Peyer's patch (tissue), 4 donors: ENCODE data around the gene SHCBP1L. TPM values are rescaled to one million over a fixed set of nuclear protein-coding genes. Genes with fewer than 3 reads are reported as not detected.

ENCODE experiments used
- DNase-seq, 3 donors: peaks; one replicate each; pipeline ENCODE4 v3.0.0-alpha.2; 2017 to 2019
- H3K27ac ChIP-seq, 4 donors: fragments of 200-600 bp; sonication (generic); one replicate each; pipeline ENCODE4 v1.5.1; 2016 to 2019
- H3K27me3 ChIP-seq, 2 donors: fragments of 200-600 bp; sonication (generic); one replicate each; pipeline ENCODE4 v1.5.1; 2019
- H3K36me3 ChIP-seq, 3 donors: fragments of 200-600 bp; sonication (generic); one replicate each; pipeline ENCODE4 v1.5.1; 2016 to 2019
- H3K4me1 ChIP-seq, 4 donors: fragments of 200-600 bp; sonication (generic); one replicate each; pipeline ENCODE4 v1.5.1; 2016 to 2019
- H3K4me3 ChIP-seq, 4 donors: fragments of 200-600 bp; sonication (generic); 1 replicate in 3 of 4; 2 replicates in 1 of 4; pipeline ENCODE4 v1.5.1; 2016 to 2019; ENCODE audit warnings: mild to moderate bottlenecking in 1 of 4
- H3K9me3 ChIP-seq, 4 donors: fragments of 200-600 bp; sonication (generic); one replicate each; pipeline ENCODE4 v1.5.1; 2016 to 2019; ENCODE audit warnings: mild to moderate bottlenecking in 1 of 4
- POLR2A ChIP-seq, 2 donors: fragments of 450-650 bp; IDR thresholded peaks; one replicate each; pipeline ENCODE4 v1.5.1; 2017; ENCODE audit warnings: antibody characterized with exemption in 2 of 2, mild to moderate bottlenecking in 2 of 2, moderate library complexity in 2 of 2
- small RNA-seq, 2 donors: library from RNA; depleted of rRNA; stranded (forward); fragments of <200 nt; gene quantifications; one replicate each; pipeline ENCODE3, GENCODE V24; 2016
- total RNA-seq, 4 donors: library from RNA; depleted of rRNA; stranded (reverse); fragments of >200 nt; gene quantifications; one replicate each; pipeline ENCODE4 v1.1.0, GENCODE V29; 2016
- TF ChIP-seq, protein P1 (sequence below), 6 experiments: fragments of 450-650 bp in 4 of 6; fragments of 200-600 bp in 2 of 6; sonication (generic) in 1 of 6; IDR thresholded peaks; one replicate each; pipeline ENCODE4 v1.5.1; 2017 to 2019; ENCODE audit warnings: antibody characterized with exemption in 6 of 6, mild to moderate bottlenecking in 3 of 6, moderate library complexity in 1 of 6

The SHCBP1L gene
- total RNA-seq, 4 donors from 2014 or later: not detected

DNA sequence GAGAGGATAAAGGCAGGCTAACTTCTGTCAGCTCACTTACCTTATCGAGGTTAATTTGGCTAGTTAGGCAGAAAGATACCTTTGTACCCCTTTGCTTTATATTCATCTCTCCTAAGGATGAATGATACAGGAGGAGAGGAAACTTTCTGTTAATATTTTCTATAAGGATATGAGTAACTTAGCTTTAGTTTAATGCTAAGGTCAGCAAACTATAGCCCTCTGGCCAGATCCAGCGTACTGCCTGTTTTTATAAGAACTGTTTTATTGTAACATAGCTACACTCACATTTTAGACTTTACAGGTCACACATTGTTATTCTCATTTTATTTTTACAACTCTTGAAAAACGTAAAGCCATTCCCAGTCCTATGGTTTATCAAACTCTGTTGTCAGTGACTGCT, 95.8 kb downstream of the SHCBP1L start:
- Histone ChIP-seq H3K27ac (no peak overlapping the region), H3K4me3 (no peak overlapping the region), H3K9me3 (no peaks in the 10 kb centered on the region), H3K27me3 (no peaks in the 10 kb centered on the region), H3K4me1 (no peaks in the 10 kb centered on the region), H3K36me3 (peaks cover 0 to 100% (median 14%) of the 10 kb centered on the region in 3 donors)
- DNase-seq: no peak
- TF ChIP-seq, protein P1, sequence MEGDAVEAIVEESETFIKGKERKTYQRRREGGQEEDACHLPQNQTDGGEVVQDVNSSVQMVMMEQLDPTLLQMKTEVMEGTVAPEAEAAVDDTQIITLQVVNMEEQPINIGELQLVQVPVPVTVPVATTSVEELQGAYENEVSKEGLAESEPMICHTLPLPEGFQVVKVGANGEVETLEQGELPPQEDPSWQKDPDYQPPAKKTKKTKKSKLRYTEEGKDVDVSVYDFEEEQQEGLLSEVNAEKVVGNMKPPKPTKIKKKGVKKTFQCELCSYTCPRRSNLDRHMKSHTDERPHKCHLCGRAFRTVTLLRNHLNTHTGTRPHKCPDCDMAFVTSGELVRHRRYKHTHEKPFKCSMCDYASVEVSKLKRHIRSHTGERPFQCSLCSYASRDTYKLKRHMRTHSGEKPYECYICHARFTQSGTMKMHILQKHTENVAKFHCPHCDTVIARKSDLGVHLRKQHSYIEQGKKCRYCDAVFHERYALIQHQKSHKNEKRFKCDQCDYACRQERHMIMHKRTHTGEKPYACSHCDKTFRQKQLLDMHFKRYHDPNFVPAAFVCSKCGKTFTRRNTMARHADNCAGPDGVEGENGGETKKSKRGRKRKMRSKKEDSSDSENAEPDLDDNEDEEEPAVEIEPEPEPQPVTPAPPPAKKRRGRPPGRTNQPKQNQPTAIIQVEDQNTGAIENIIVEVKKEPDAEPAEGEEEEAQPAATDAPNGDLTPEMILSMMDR (IDR thresholded peaks at IDR 0.05): no peak
- no peak for TF ChIP-seq POLR2A (IDR thresholded peaks at IDR 0.05)

DNA sequence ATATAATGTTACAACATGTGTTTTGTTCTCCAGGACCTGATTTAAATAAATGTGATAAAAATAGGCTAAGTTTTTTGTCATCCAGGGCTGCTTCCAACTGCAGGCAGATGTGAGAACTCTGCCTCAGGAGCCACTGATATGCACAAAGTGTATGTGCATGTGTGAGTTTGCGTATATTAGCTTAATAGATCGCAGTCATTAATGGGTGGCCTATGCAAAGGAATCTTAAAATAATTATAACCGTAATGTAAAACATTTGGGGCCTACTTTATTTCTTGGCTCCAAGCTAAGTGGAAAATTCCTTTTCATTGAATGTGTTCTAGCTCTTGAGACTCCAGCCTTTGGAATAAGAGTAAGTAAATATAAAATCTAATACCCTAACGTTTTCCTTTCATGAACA, 97.1 kb downstream of the SHCBP1L start:
- Histone ChIP-seq H3K36me3 (peaks cover 0 to 100% (median 14%) of the 10 kb centered on the region in 3 donors), H3K4me1 (no peaks in the 10 kb centered on the region), H3K4me3 (no peak overlapping the region), H3K9me3 (no peaks in the 10 kb centered on the region), H3K27me3 (no peaks in the 10 kb centered on the region), H3K27ac (no peak overlapping the region)
- no peak for DNase-seq
- TF ChIP-seq, protein P1 (IDR thresholded peaks at IDR 0.05): no peak
- no peak for TF ChIP-seq POLR2A (IDR thresholded peaks at IDR 0.05)

DNA sequence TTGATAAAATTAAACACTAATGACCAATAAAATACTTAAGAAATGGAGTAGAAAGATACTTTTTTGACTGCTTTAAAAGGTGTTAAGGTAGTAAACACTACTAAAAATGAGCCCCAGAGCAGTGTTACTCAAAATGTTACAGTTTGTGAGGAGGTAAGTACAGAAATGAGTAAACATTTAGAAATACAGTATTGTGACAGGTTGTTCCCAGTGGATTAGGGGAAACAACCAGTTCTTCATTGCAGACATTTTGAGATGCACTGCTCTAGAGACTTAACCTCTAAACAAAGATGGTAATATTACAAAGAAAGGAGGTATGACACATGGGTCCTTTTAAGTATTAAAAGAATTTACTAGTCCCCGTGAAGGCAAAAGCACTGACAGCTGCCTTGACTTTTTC, 101.1 kb downstream of the SHCBP1L start:
- no peaks in the 10 kb centered on the region for H3K9me3 ChIP-seq
- no peaks in the 10 kb centered on the region for H3K4me1 ChIP-seq
- H3K36me3 ChIP-seq: peaks cover 0 to 99% (median 5%) of the 10 kb centered on the region in 3 donors
- TF ChIP-seq, protein P1 (IDR thresholded peaks at IDR 0.05): no peak
- no peak for TF ChIP-seq POLR2A (IDR thresholded peaks at IDR 0.05)
- H3K4me3 ChIP-seq: no peak overlapping the region
- H3K27me3 ChIP-seq: no peaks in the 10 kb centered on the region
- no peak overlapping the region for H3K27ac ChIP-seq
- DNase-seq: no peak

DNA sequence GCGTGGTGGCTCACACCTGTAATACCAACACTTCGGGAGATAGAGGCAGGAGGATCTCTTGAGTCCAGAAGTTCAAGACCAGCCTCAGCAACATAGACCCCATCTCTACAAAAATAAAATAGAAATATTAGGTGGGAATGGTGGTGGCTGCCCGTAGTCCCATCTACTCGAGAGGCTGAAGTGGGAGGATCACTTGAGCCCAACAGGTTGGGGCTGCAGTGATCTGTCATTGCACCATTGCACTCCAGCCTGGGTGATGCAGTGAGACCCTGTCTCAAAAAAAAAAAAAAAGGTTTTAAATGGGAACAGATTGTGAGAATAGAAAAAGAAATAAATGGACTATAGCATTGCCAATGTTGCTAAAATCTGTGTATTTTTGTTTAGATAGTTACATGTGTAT, 102.6 kb downstream of the SHCBP1L start:
- H3K36me3 ChIP-seq: peaks cover 0 to 96% (median 5%) of the 10 kb centered on the region in 3 donors

More for the DNA sequence above, 102.6 kb downstream of the SHCBP1L start:
- H3K4me1 ChIP-seq: no peaks in the 10 kb centered on the region
- H3K9me3 ChIP-seq: no peaks in the 10 kb centered on the region
- no peak for TF ChIP-seq POLR2A (IDR thresholded peaks at IDR 0.05)
- TF ChIP-seq, protein P1 (IDR thresholded peaks at IDR 0.05): no peak
- no peaks in the 10 kb centered on the region for H3K27me3 ChIP-seq
- no peak overlapping the region for H3K4me3 ChIP-seq
- no peak overlapping the region for H3K27ac ChIP-seq
- no peak for DNase-seq

Small RNAs within 50 kb of the gene (small RNA-seq; reads per million reads assigned to genes)
- gene HMGN1P4: 0 reads per million in 2 donors
- 0 reads per million in 2 donors for gene RNU6-41P

Other genes starting within 250 kb of the SHCBP1L start
- 10 to 100 TPM in 2 of 4 donors, 1 to 10 TPM in 2; 2.3 to 10.7 (median 7.4) TPM for gene NPL, start 163.4 kb downstream of the SHCBP1L start, total RNA-seq
- 100 to 1,000 TPM in 1 of 4 donors, 10 to 100 TPM in 3; 35.7 to 116 (median 63.5) TPM for gene DHX9, start 113.8 kb downstream of the SHCBP1L start, total RNA-seq
- gene LAMC1, start 70.3 kb upstream of the SHCBP1L start, total RNA-seq: 100 to 1,000 TPM in 3 of 4 donors, 10 to 100 TPM in 1; 46.4 to 291 (median 121) TPM
- 10 to 100 TPM in 3 of 4 donors, 1 to 10 TPM in 1; 3.3 to 29.7 (median 17.3) TPM for gene LAMC2, start 233.1 kb upstream of the SHCBP1L start, total RNA-seq